ENCODE results near the gene HSH2D.

Gene HSH2D

DNA sequence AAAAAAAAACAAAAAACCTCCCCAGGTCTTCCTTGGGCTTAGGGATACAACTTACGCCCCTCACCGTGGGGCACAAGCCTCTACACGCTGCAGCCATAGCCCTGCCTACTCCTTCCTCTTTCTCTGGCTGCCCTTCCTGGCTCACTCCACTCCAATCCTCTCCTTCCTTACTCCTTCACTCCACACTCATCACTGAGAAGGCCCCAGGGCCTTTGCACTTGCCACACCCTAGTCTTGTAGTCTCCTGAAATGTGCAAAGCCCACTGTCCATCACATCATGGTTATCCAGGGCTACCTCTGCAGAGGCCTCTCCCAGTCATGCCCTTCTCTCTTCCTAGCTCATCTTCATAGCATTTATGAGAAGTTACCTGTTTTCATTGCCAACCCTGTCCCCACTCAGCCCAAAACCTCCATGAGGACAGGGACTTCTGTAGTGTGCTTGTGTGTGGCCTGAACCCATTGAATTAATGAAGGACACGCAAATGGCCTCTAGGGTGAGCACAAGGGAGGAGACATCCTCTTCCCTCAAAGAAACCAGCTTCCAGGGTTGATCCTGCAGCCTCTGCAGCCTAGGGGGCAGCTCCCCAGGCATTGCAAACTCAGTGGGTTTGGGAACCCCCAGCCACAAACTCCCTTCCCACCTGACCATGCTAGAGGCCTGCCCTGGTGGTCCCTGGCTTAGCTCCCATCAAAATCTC is 7.9 kb upstream of the HSH2D start:
- no peaks in the 10 kb centered on the region for H3K9me3 ChIP-seq (ENCODE audit: control insufficient read depth, low read length)
- no peak overlapping the region for H3K27ac ChIP-seq (ENCODE audit: insufficient read depth, low read length, poor library complexity, severe bottlenecking)
- no peak overlapping the region for H3K4me3 ChIP-seq (ENCODE audit: insufficient read depth, low read depth, low read length, poor library complexity, severe bottlenecking)
- peaks cover 32% of the 10 kb centered on the region for H3K36me3 ChIP-seq (ENCODE audit: control insufficient read depth, insufficient read depth, low read length)
- H3K27me3 ChIP-seq (replicated peaks; ENCODE audit: control insufficient read depth, insufficient read depth, low read length, poor library complexity, severe bottlenecking) = no peaks in the 10 kb centered on the region
- DNase-seq = no peak
- no peaks in the 10 kb centered on the region for H3K4me1 ChIP-seq (ENCODE audit: control insufficient read depth, insufficient read depth, low read length, poor library complexity, severe bottlenecking)

DNA sequence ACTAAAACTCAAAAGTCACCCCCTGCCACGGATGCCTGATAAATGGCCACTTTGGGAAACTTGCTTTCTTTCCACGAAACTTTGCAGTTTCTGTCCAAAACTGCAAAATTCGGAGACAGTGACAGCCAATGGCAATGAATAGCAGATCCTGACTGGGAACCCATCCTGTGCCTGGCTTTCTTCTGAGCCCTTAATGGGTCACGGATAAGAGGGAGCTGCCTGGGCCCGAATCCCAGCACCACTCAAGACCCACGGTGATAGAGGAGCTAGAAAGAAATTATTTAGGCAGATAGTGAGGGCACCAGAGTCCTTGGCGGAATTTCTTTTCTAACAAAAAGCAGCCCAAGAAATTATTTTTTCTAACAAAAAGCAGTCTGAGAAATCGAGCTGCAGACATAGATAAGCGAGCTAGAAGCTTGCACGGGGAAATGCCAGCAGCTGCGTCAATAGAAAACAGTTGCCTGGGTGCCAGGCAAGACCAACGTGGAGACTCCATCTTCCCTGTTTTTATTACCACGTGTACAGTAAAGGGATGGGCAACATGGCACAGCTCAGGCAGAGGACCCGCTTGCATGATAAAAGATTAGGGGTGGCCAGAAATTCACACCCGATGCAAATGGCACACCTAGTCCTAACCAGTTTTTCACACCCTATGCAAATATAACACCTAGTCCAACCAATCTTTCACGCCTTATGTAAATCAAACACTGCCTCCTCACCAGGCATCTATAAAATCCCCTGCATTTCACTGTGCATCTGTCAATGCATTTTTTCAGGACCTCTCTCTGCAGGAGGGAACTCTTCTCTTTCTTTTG is 7.1 kb upstream of the HSH2D start:
- Histone ChIP-seq H3K36me3 (ENCODE audit: control insufficient read depth, insufficient read depth, low read length) (peaks cover 24% of the 10 kb centered on the region), H3K4me3 (ENCODE audit: insufficient read depth, low read depth, low read length, poor library complexity, severe bottlenecking) (no peak overlapping the region), H3K27me3 (replicated peaks; ENCODE audit: control insufficient read depth, insufficient read depth, low read length, poor library complexity, severe bottlenecking) (no peaks in the 10 kb centered on the region), H3K9me3 (ENCODE audit: control insufficient read depth, low read length) (no peaks in the 10 kb centered on the region), H3K4me1 (ENCODE audit: control insufficient read depth, insufficient read depth, low read length, poor library complexity, severe bottlenecking) (no peaks in the 10 kb centered on the region), H3K27ac (ENCODE audit: insufficient read depth, low read length, poor library complexity, severe bottlenecking) (no peak overlapping the region)
- DNase-seq = no peak

DNA sequence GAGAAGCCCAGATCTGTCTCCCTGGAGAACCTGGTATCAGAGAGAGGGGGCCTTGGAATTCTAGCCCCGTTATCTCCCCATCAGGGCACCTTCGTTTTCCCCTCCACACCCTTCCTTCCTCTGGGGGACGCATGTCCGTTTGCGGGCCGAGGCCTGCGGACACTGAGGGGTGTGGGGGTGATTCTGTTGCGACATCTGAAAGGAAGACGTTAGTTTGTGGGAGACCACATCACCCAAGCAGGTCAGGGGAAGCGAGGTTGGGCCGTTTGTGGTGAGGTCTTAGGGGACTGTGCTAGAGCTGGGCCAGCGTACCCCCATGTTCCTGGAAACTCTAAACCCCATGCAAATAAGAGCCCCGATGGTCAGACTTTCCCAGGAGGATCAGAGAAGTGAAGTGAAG is 3.7 kb upstream of the HSH2D start:
- Histone ChIP-seq H3K4me3 (ENCODE audit: insufficient read depth, low read depth, low read length, poor library complexity, severe bottlenecking) (no peak overlapping the region), H3K4me1 (ENCODE audit: control insufficient read depth, insufficient read depth, low read length, poor library complexity, severe bottlenecking) (no peaks in the 10 kb centered on the region)
- DNase-seq = no peak

GRCh38 chr19:16141043-16141442 is 2.4 kb upstream of the HSH2D start:
- DNase-seq = no peak
- H3K9me3 ChIP-seq (ENCODE audit: control insufficient read depth, low read length) = no peaks in the 10 kb centered on the region
- H3K4me3 ChIP-seq (ENCODE audit: insufficient read depth, low read depth, low read length, poor library complexity, severe bottlenecking) = no peak overlapping the region
- H3K4me1 ChIP-seq (ENCODE audit: control insufficient read depth, insufficient read depth, low read length, poor library complexity, severe bottlenecking) = peaks cover 4% of the 10 kb centered on the region
- no peak overlapping the region for H3K27ac ChIP-seq (ENCODE audit: insufficient read depth, low read length, poor library complexity, severe bottlenecking)
- H3K27me3 ChIP-seq (replicated peaks; ENCODE audit: control insufficient read depth, insufficient read depth, low read length, poor library complexity, severe bottlenecking) = no peaks in the 10 kb centered on the region
- H3K36me3 ChIP-seq (ENCODE audit: control insufficient read depth, insufficient read depth, low read length) = no peaks in the 10 kb centered on the region

More for the DNA sequence above, 3.7 kb upstream of the HSH2D start:
- H3K27me3 ChIP-seq (replicated peaks; ENCODE audit: control insufficient read depth, insufficient read depth, low read length, poor library complexity, severe bottlenecking) = no peaks in the 10 kb centered on the region
- H3K9me3 ChIP-seq (ENCODE audit: control insufficient read depth, low read length) = no peaks in the 10 kb centered on the region
- H3K36me3 ChIP-seq (ENCODE audit: control insufficient read depth, insufficient read depth, low read length) = no peaks in the 10 kb centered on the region
- no peak overlapping the region for H3K27ac ChIP-seq (ENCODE audit: insufficient read depth, low read length, poor library complexity, severe bottlenecking)

DNA sequence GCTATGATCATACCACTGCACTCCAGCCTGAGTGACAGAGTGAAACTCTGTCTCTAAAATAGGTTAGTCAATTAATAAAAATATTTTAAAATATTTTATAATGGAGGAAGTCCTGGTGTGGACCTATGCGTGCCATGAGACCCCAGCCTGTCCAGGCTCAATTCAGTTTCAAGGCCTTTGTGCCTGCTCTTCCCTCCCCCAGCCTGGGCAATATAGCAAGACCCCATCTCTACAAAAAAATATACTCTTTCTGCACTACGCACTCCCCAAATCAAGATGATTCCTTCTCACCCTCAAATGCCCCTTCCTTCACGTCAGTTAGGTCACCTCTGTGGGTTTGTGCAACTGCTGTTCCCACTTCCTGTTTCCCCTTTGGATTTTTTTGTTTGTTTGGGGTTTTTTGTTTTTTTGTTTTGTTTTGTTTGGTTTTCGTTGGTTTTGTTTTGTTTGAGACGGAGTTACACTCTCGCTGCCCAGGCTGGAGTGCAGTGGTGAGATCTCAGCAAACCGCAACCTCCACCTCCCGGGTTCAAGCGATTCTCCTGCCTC is 1.4 kb upstream of the HSH2D start:
- Histone ChIP-seq H3K36me3 (ENCODE audit: control insufficient read depth, insufficient read depth, low read length) (no peaks in the 10 kb centered on the region), H3K9me3 (ENCODE audit: control insufficient read depth, low read length) (no peaks in the 10 kb centered on the region), H3K4me1 (ENCODE audit: control insufficient read depth, insufficient read depth, low read length, poor library complexity, severe bottlenecking) (peaks cover 4% of the 10 kb centered on the region), H3K27ac (ENCODE audit: insufficient read depth, low read length, poor library complexity, severe bottlenecking) (no peak overlapping the region), H3K27me3 (replicated peaks; ENCODE audit: control insufficient read depth, insufficient read depth, low read length, poor library complexity, severe bottlenecking) (no peaks in the 10 kb centered on the region), H3K4me3 (ENCODE audit: insufficient read depth, low read depth, low read length, poor library complexity, severe bottlenecking) (no peak overlapping the region)
- DNase-seq = no peak

- H3K4me1 ChIP-seq (ENCODE audit: control insufficient read depth, insufficient read depth, low read length, poor library complexity, severe bottlenecking) = peaks cover 4% of the 10 kb centered on the region
- H3K4me3 ChIP-seq (ENCODE audit: insufficient read depth, low read depth, low read length, poor library complexity, severe bottlenecking) = peak overlapping the region; percentile 65
- no peaks in the 10 kb centered on the region for H3K9me3 ChIP-seq (ENCODE audit: control insufficient read depth, low read length)
- H3K27ac ChIP-seq (ENCODE audit: insufficient read depth, low read length, poor library complexity, severe bottlenecking) = peak overlapping the region; percentile 71
- peaks cover 10% of the 10 kb centered on the region for H3K36me3 ChIP-seq (ENCODE audit: control insufficient read depth, insufficient read depth, low read length)
- H3K27me3 ChIP-seq (replicated peaks; ENCODE audit: control insufficient read depth, insufficient read depth, low read length, poor library complexity, severe bottlenecking) = no peaks in the 10 kb centered on the region
- DNase-seq = no peak
Observed at GRCh38 chr19:16144216-16144581, 714 bp downstream of the HSH2D start.

DNA sequence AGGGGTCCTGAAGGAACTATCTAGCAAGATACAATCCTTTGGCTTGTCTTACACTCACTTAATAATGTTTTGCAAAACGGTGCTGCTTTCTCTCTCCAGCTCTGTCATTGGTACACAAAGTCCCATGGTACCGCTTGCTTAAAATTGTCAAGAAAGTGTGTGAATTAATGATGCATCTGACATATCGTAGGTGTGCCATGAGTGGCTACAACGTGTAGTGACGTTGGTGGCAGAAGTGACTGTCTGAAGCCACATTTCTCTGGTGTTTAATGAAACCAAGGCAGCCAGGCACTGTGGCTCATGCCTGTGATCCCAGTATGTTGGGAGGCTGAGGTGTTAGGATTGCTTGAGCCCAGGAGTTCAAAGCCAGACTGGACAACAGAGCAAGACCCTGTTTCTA is 2.6 kb downstream of the HSH2D start:
- peaks cover 21% of the 10 kb centered on the region for H3K36me3 ChIP-seq (ENCODE audit: control insufficient read depth, insufficient read depth, low read length)
- no peak overlapping the region for H3K27ac ChIP-seq (ENCODE audit: insufficient read depth, low read length, poor library complexity, severe bottlenecking)
- no peaks in the 10 kb centered on the region for H3K27me3 ChIP-seq (replicated peaks; ENCODE audit: control insufficient read depth, insufficient read depth, low read length, poor library complexity, severe bottlenecking)
- H3K4me1 ChIP-seq (ENCODE audit: control insufficient read depth, insufficient read depth, low read length, poor library complexity, severe bottlenecking) = peaks cover 4% of the 10 kb centered on the region
- no peak overlapping the region for H3K4me3 ChIP-seq (ENCODE audit: insufficient read depth, low read depth, low read length, poor library complexity, severe bottlenecking)
- H3K9me3 ChIP-seq (ENCODE audit: control insufficient read depth, low read length) = no peaks in the 10 kb centered on the region
- no peak for DNase-seq

- Histone ChIP-seq H3K4me1 (ENCODE audit: control insufficient read depth, insufficient read depth, low read length, poor library complexity, severe bottlenecking) (peaks cover 4% of the 10 kb centered on the region), H3K36me3 (ENCODE audit: control insufficient read depth, insufficient read depth, low read length) (peaks cover 40% of the 10 kb centered on the region), H3K9me3 (ENCODE audit: control insufficient read depth, low read length) (no peaks in the 10 kb centered on the region), H3K27ac (ENCODE audit: insufficient read depth, low read length, poor library complexity, severe bottlenecking) (no peak overlapping the region), H3K4me3 (ENCODE audit: insufficient read depth, low read depth, low read length, poor library complexity, severe bottlenecking) (no peak overlapping the region), H3K27me3 (replicated peaks; ENCODE audit: control insufficient read depth, insufficient read depth, low read length, poor library complexity, severe bottlenecking) (no peaks in the 10 kb centered on the region)
- no peak for DNase-seq
Observed at GRCh38 chr19:16148443-16149229, 5.2 kb downstream of the HSH2D start.

DNA sequence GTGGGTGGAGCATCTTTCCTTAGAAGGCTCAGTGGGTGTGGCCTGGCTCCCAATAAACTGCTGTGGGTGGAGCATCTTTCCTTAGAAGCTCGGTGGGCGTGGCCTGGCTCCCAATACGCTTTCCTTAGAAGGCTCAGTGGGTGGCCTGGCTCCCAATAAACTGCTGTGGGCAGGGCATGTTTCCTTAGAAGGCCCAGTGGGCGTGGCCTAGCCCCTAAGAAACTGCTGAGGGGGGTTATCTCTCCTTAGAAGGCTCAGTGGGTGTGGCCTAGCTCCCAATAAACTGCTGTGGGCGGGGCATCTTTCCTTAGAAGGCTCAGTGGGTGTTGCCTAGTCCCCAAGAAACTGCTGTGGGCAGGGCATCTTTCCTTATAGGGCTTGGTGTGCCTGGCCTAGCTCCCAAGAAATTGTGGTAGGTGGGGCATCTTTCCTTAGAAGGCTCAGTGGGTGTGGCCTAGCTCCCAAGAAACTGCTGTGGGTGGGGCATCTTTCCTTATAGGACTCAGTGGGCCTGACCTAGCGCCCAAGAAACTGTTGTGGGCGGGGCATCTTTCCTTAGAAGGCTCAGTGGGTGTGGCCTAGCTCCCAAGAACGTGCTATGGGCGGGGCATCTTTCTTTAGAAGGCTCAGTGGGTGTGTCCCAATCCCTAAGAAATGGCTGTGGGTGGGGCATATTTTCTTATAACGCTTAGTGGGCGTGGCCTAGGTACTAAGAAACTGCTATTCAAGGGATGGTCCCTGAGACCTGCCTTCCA is 10.3 kb downstream of the HSH2D start:
- DNase-seq = no peak
- Histone ChIP-seq H3K4me3 (ENCODE audit: insufficient read depth, low read depth, low read length, poor library complexity, severe bottlenecking) (no peak overlapping the region), H3K36me3 (ENCODE audit: control insufficient read depth, insufficient read depth, low read length) (peaks cover 77% of the 10 kb centered on the region), H3K27ac (ENCODE audit: insufficient read depth, low read length, poor library complexity, severe bottlenecking) (no peak overlapping the region), H3K4me1 (ENCODE audit: control insufficient read depth, insufficient read depth, low read length, poor library complexity, severe bottlenecking) (no peaks in the 10 kb centered on the region), H3K27me3 (replicated peaks; ENCODE audit: control insufficient read depth, insufficient read depth, low read length, poor library complexity, severe bottlenecking) (no peaks in the 10 kb centered on the region), H3K9me3 (ENCODE audit: control insufficient read depth, low read length) (no peaks in the 10 kb centered on the region)
